Prostate gland (tissue), 2 donors: ENCODE measurements around the gene CELF2. TPM values are rescaled to one million over a fixed set of nuclear protein-coding genes. Genes with fewer than 3 reads are reported as not detected.

Experiments
- DNase-seq: peaks from one replicate; pipeline ENCODE4 v3.0.0-alpha.2; 2019; ENCODE audit warnings: low spot score
- H3K27ac ChIP-seq, 2 donors: fragments of 200-600 bp; sonication (generic); 2 replicates each; pipeline ENCODE4 v1.5.1; 2017 to 2019
- H3K27me3 ChIP-seq: fragments of 200-600 bp; sonication (generic); replicated peaks from 2 replicates; pipeline ENCODE4 v1.5.1; 2019; ENCODE audit not compliant: insufficient read depth
- H3K36me3 ChIP-seq, 2 donors: fragments of 200-600 bp; sonication (generic); 1 replicate in 1 of 2; 2 replicates in 1 of 2; pipeline versions ENCODE4 v1.5.1 to v1.8.1; 2017 to 2019
- H3K4me1 ChIP-seq: fragments of 200-600 bp; sonication (generic); replicated peaks from 2 replicates; pipeline ENCODE4 v1.5.1; 2019
- H3K4me3 ChIP-seq, 2 donors: fragments of 200-600 bp; sonication (generic); 2 replicates each; pipeline ENCODE4 v1.5.1; 2017 to 2019
- H3K9me3 ChIP-seq: fragments of 200-600 bp; sonication (generic); 2 replicates; pipeline ENCODE4 v1.5.1; 2017
- CTCF ChIP-seq, 4 experiments: fragments of 200-600 bp in 2 of 4; fragments of 450-650 bp in 2 of 4; sonication (generic) in 2 of 4; IDR thresholded peaks; 1 replicate in 3 of 4; 2 replicates in 1 of 4; pipeline ENCODE4 v1.5.1; 2016 to 2019; ENCODE audit warnings: antibody characterized with exemption in 4 of 4, mild to moderate bottlenecking in 2 of 4, moderate library complexity in 2 of 4
- POLR2A ChIP-seq: fragments of 450-650 bp; IDR thresholded peaks from one replicate; pipeline ENCODE4 v1.6.1; 2016; ENCODE audit warnings: antibody characterized with exemption, mild to moderate bottlenecking
- POLR2AphosphoS5 ChIP-seq: sonication (generic); formaldehyde crosslinking; IDR thresholded peaks from one replicate; pipeline ENCODE4 v1.6.1; 2017; ENCODE audit warnings: antibody characterized with exemption
- WGBS: methylation state at CpG from one replicate; pipeline ENCODE4 v1.1.5; 2018; 5-methylcytosine and 5-hydroxymethylcytosine counted together
- intact Hi-C: fragments of 100-400 bp; cut with DNase I; formaldehyde crosslinking; loops from one replicate; pipeline ENCODE4 v1.14.2; 2022
- total RNA-seq, 2 donors: library from RNA; depleted of rRNA; stranded (reverse); fragments of >200 nt; gene quantifications; one replicate each; pipeline ENCODE4 v1.1.0, GENCODE V29; 2016

CELF2 gene
- total RNA-seq, 2 donors from 2014 or later = 19.2 to 43.2 TPM

GRCh38 chr10:11142777-11143176 is 125.1 kb downstream of the CELF2 start:
- WGBS = 88% methylated on average over 8 of the region's 8 CpGs
- intact Hi-C loops = no loop called here
- Histone ChIP-seq H3K4me1 (no peaks in the 10 kb centered on the region), H3K9me3 (no peaks in the 10 kb centered on the region), H3K27me3 (no peaks in the 10 kb centered on the region), H3K36me3 (no peaks in the 10 kb centered on the region), H3K4me3 (no peak overlapping the region), H3K27ac (no peak overlapping the region)
- DNase-seq = no peak
- TF ChIP-seq POLR2AphosphoS5 (no peak), POLR2A (no peak), CTCF (IDR thresholded peaks at IDR 0.05) (no peak)

GRCh38 chr10:11143242-11143641 is 125.6 kb downstream of the CELF2 start:
- Histone ChIP-seq H3K4me3 (no peak overlapping the region), H3K9me3 (no peaks in the 10 kb centered on the region), H3K4me1 (no peaks in the 10 kb centered on the region), H3K27me3 (no peaks in the 10 kb centered on the region), H3K36me3 (no peaks in the 10 kb centered on the region), H3K27ac (no peak overlapping the region)
- intact Hi-C loops = no loop called here
- WGBS = 90% methylated on average over 5 of the region's 5 CpGs
- DNase-seq = no peak
- TF ChIP-seq POLR2A = no peak
- no peak for TF ChIP-seq POLR2AphosphoS5
- TF ChIP-seq CTCF (IDR thresholded peaks at IDR 0.05) = no peak

- DNase-seq = no peak
- Histone ChIP-seq H3K4me3 (no peak overlapping the region), H3K4me1 (no peaks in the 10 kb centered on the region), H3K9me3 (no peaks in the 10 kb centered on the region), H3K27me3 (no peaks in the 10 kb centered on the region), H3K36me3 (no peaks in the 10 kb centered on the region), H3K27ac (no peak overlapping the region)
- 76% methylated on average over 11 of the region's 11 CpGs for WGBS
- no peak for TF ChIP-seq POLR2A
- TF ChIP-seq CTCF (IDR thresholded peaks at IDR 0.05) = no peak
- no peak for TF ChIP-seq POLR2AphosphoS5
- intact Hi-C loops = no loop called here
Measured at GRCh38 chr10:11144626-11145494, 127.2 kb downstream of the CELF2 start.

GRCh38 chr10:11145495-11145855 is 127.8 kb downstream of the CELF2 start:
- Histone ChIP-seq H3K4me1 (no peaks in the 10 kb centered on the region), H3K36me3 (no peaks in the 10 kb centered on the region), H3K27me3 (no peaks in the 10 kb centered on the region), H3K9me3 (no peaks in the 10 kb centered on the region), H3K27ac (no peak overlapping the region), H3K4me3 (no peak overlapping the region)
- DNase-seq = no peak
- intact Hi-C loops = no loop called here
- WGBS = 74% methylated on average over 3 of the region's 3 CpGs
- TF ChIP-seq POLR2A = no peak
- no peak for TF ChIP-seq POLR2AphosphoS5
- no peak for TF ChIP-seq CTCF (IDR thresholded peaks at IDR 0.05)
